Neural cell (in vitro differentiated cells): ENCODE data around the gene PKP2. TPM values are rescaled to one million over a fixed set of nuclear protein-coding genes. Genes with fewer than 3 reads are reported as not detected.

Experiments
- H2AFZ ChIP-seq: fragments of 200-600, 300-800 bp; sonication (generic), shearing (Covaris generic); 2 replicates; pipeline ENCODE4 v1.6.0; 2014; ENCODE audit warnings: low read depth, mild to moderate bottlenecking, antibody characterized with exemption, low read length, moderate library complexity
- H3F3A ChIP-seq: fragments of 200-600 bp; shearing (Covaris generic); 2 replicates; pipeline ENCODE4 v1.6.1; 2016; ENCODE audit warnings: mild to moderate bottlenecking, moderate library complexity, mixed read lengths, antibody characterized with exemption, low read length; ENCODE audit not compliant: insufficient read depth, poor library complexity, severe bottlenecking
- H3K27ac ChIP-seq: fragments of 200-600, 300-800 bp; sonication (generic), shearing (Covaris generic); 2 replicates; pipeline ENCODE4 v1.5.1; 2014; ENCODE audit warnings: mild to moderate bottlenecking, low read length, moderate library complexity
- H3K27me3 ChIP-seq: fragments of 300-800, 200-600 bp; sonication (generic), shearing (Covaris generic); 2 replicates; pipeline ENCODE4 v1.6.0; 2014; ENCODE audit warnings: mild to moderate bottlenecking, low read depth, low read length, moderate library complexity; ENCODE audit not compliant: insufficient read depth
- H3K36me3 ChIP-seq: fragments of 300-800, 200-600 bp; sonication (generic), shearing (Covaris generic); 2 replicates; pipeline ENCODE4 v1.5.1; 2014; ENCODE audit warnings: mild to moderate bottlenecking, antibody characterized with exemption, low read length, moderate library complexity; ENCODE audit not compliant: insufficient read depth
- H3K4me2 ChIP-seq: fragments of 300-800, 200-600 bp; sonication (generic), shearing (Covaris generic); 2 replicates; pipeline ENCODE4 v1.6.0; 2014; ENCODE audit warnings: mild to moderate bottlenecking, low read length
- H3K4me3 ChIP-seq: fragments of 300-800, 200-600 bp; sonication (generic), shearing (Covaris generic); 2 replicates; pipeline ENCODE4 v1.5.1; 2014; ENCODE audit warnings: mild to moderate bottlenecking, low read length, moderate library complexity
- H3K79me2 ChIP-seq: fragments of 200-600 bp; shearing (Covaris generic); replicated peaks from 2 replicates; pipeline ENCODE4 v1.6.0; 2014; ENCODE audit warnings: mild to moderate bottlenecking, low read length, moderate library complexity; ENCODE audit not compliant: insufficient read depth
- H3K9ac ChIP-seq: fragments of 300-800, 200-600 bp; sonication (generic), shearing (Covaris generic); 2 replicates; pipeline ENCODE4 v1.6.1; 2016; ENCODE audit warnings: mild to moderate bottlenecking, low read length, mixed read lengths
- H3K9me2 ChIP-seq: fragments of 200-600 bp; shearing (Covaris generic); 2 replicates; pipeline ENCODE4 v1.6.1; 2016; ENCODE audit warnings: mild to moderate bottlenecking, low read length, mixed read lengths; ENCODE audit not compliant: insufficient read depth
- H3K9me3 ChIP-seq: fragments of 200-600, 300-800 bp; sonication (generic), shearing (Covaris generic); 2 replicates; pipeline ENCODE4 v1.6.1; 2016; ENCODE audit warnings: mild to moderate bottlenecking, mixed run types, low read length, moderate library complexity, mixed read lengths
- H4K20me1 ChIP-seq: fragments of 200-600 bp; shearing (Covaris generic); 2 replicates; pipeline ENCODE4 v1.6.1; 2016; ENCODE audit warnings: mild to moderate bottlenecking, mixed run types; ENCODE audit not compliant: insufficient read depth
- EP300 ChIP-seq: fragments of 450-650 bp; conservative IDR thresholded peaks from 2 replicates; pipeline ENCODE4 v1.6.1; 2014; ENCODE audit warnings: antibody characterized with exemption, mild to moderate bottlenecking, moderate library complexity; ENCODE audit not compliant: poor library complexity, severe bottlenecking
- EZH2 ChIP-seq: fragments of 200-600, 300-800 bp; shearing (Covaris generic), sonication (generic); IDR thresholded peaks from 2 replicates; pipeline ENCODE4 v1.6.1; 2014; ENCODE audit warnings: antibody characterized with exemption, low read length, borderline replicate concordance, mild to moderate bottlenecking; ENCODE audit not compliant: insufficient read depth, poor library complexity, severe bottlenecking
- MXI1 ChIP-seq: fragments of 450-650 bp; conservative IDR thresholded peaks from 2 replicates; pipeline ENCODE4 v1.6.1; 2014; ENCODE audit warnings: antibody characterized with exemption, mild to moderate bottlenecking; ENCODE audit not compliant: poor library complexity, severe bottlenecking
- POLR2AphosphoS5 ChIP-seq: IDR thresholded peaks from 2 replicates; pipeline ENCODE4 v1.6.1; 2012
- RAD21 ChIP-seq: fragments of 450-650 bp; conservative IDR thresholded peaks from 2 replicates; pipeline ENCODE4 v1.6.1; 2014; ENCODE audit warnings: antibody characterized with exemption, mild to moderate bottlenecking, moderate library complexity
- SMC3 ChIP-seq: fragments of 450-650 bp; conservative IDR thresholded peaks from 2 replicates; pipeline ENCODE4 v1.6.1; 2014; ENCODE audit warnings: antibody characterized with exemption, mild to moderate bottlenecking, moderate library complexity; ENCODE audit not compliant: poor library complexity
- TAF1 ChIP-seq: IDR thresholded peaks from 2 replicates; pipeline ENCODE4 v1.6.1; 2012; ENCODE audit warnings: low read depth
- polyA plus RNA-seq: library from polyadenylated mRNA; depleted of rRNA; stranded (reverse); fragments of >200 nt; gene quantifications from 2 replicates; pipeline ENCODE4 v1.2.3, GENCODE V29; 2014
- TF ChIP-seq, protein P1 (sequence below): IDR thresholded peaks from 2 replicates; pipeline ENCODE4 v1.6.1; 2012; ENCODE audit warnings: borderline replicate concordance
- TF ChIP-seq, protein P2 (sequence below): fragments of 450-650 bp; IDR thresholded peaks from 2 replicates; pipeline ENCODE4 v1.5.1; 2014; ENCODE audit warnings: antibody characterized with exemption, mild to moderate bottlenecking, moderate library complexity; ENCODE audit not compliant: poor library complexity, severe bottlenecking

The PKP2 gene
- polyA plus RNA-seq, 1 donor from 2014 or later: 4.0 TPM

DNA sequence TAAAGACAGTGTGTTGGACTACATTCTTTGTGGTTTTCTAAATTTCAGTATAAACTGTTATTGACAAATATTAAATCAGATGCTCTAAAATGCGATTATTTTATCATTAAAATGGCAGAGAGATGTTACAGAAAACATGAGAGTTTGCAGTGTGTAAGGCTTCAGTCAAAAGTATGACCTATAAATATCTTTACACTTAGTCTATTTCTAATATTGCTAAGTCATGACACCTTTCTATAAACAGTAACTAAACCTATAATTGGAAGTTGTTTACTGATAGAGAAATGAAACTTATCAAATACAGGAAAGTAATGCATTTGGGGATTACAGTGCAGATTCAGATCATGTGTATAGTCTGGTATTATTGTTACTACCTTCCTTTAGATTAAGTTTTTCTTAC, 72.0 kb downstream of the PKP2 start:
- Histone ChIP-seq H3K9me2 (no peaks in the 10 kb centered on the region), H3F3A (no peaks in the 10 kb centered on the region), H3K27me3 (no peaks in the 10 kb centered on the region), H3K4me2 (no peak overlapping the region), H2AFZ (no peak overlapping the region), H4K20me1 (no peaks in the 10 kb centered on the region), H3K79me2 (no peaks in the 10 kb centered on the region), H3K36me3 (no peaks in the 10 kb centered on the region), H3K9ac (no peak overlapping the region), H3K9me3 (no peaks in the 10 kb centered on the region), H3K27ac (no peak overlapping the region), H3K4me3 (no peak overlapping the region)
- no peak for TF ChIP-seq POLR2AphosphoS5

DNA sequence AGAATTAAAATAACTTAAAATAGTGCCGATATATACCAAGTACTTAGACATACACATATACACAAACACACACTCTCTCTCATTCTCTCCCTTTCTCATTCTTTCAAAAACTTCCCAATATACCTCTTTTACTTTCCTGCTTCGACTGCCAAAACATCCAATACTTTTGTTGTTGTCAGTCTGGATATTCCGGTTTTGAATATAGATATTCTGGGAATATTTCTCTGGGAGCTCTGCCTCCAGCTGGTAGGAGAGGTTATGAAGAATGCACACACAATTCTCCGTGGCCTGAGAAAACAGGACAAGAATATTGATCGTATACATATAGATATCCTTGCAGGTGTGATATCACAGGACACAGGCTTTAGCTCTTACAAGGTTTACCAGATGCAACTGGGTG, 74.2 kb downstream of the PKP2 start:
- no peaks in the 10 kb centered on the region for H4K20me1 ChIP-seq
- H3K4me3 ChIP-seq: no peak overlapping the region
- H3K9me3 ChIP-seq: no peaks in the 10 kb centered on the region
- no peaks in the 10 kb centered on the region for H3K27me3 ChIP-seq
- H3K9me2 ChIP-seq: no peaks in the 10 kb centered on the region
- H3K9ac ChIP-seq: no peak overlapping the region
- H3F3A ChIP-seq: no peaks in the 10 kb centered on the region
- H3K79me2 ChIP-seq: no peaks in the 10 kb centered on the region
- no peak overlapping the region for H3K4me2 ChIP-seq
- H3K36me3 ChIP-seq: no peaks in the 10 kb centered on the region
- H3K27ac ChIP-seq: no peak overlapping the region
- H2AFZ ChIP-seq: no peak overlapping the region
- TF ChIP-seq POLR2AphosphoS5 (no peak), EZH2 (no peak), RAD21 (no peak), SMC3 (no peak), TAF1 (no peak), EP300 (no peak), MXI1 (no peak)
- TF ChIP-seq, protein P1, sequence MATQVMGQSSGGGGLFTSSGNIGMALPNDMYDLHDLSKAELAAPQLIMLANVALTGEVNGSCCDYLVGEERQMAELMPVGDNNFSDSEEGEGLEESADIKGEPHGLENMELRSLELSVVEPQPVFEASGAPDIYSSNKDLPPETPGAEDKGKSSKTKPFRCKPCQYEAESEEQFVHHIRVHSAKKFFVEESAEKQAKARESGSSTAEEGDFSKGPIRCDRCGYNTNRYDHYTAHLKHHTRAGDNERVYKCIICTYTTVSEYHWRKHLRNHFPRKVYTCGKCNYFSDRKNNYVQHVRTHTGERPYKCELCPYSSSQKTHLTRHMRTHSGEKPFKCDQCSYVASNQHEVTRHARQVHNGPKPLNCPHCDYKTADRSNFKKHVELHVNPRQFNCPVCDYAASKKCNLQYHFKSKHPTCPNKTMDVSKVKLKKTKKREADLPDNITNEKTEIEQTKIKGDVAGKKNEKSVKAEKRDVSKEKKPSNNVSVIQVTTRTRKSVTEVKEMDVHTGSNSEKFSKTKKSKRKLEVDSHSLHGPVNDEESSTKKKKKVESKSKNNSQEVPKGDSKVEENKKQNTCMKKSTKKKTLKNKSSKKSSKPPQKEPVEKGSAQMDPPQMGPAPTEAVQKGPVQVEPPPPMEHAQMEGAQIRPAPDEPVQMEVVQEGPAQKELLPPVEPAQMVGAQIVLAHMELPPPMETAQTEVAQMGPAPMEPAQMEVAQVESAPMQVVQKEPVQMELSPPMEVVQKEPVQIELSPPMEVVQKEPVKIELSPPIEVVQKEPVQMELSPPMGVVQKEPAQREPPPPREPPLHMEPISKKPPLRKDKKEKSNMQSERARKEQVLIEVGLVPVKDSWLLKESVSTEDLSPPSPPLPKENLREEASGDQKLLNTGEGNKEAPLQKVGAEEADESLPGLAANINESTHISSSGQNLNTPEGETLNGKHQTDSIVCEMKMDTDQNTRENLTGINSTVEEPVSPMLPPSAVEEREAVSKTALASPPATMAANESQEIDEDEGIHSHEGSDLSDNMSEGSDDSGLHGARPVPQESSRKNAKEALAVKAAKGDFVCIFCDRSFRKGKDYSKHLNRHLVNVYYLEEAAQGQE: no peak
- TF ChIP-seq, protein P2, sequence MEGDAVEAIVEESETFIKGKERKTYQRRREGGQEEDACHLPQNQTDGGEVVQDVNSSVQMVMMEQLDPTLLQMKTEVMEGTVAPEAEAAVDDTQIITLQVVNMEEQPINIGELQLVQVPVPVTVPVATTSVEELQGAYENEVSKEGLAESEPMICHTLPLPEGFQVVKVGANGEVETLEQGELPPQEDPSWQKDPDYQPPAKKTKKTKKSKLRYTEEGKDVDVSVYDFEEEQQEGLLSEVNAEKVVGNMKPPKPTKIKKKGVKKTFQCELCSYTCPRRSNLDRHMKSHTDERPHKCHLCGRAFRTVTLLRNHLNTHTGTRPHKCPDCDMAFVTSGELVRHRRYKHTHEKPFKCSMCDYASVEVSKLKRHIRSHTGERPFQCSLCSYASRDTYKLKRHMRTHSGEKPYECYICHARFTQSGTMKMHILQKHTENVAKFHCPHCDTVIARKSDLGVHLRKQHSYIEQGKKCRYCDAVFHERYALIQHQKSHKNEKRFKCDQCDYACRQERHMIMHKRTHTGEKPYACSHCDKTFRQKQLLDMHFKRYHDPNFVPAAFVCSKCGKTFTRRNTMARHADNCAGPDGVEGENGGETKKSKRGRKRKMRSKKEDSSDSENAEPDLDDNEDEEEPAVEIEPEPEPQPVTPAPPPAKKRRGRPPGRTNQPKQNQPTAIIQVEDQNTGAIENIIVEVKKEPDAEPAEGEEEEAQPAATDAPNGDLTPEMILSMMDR: no peak

DNA sequence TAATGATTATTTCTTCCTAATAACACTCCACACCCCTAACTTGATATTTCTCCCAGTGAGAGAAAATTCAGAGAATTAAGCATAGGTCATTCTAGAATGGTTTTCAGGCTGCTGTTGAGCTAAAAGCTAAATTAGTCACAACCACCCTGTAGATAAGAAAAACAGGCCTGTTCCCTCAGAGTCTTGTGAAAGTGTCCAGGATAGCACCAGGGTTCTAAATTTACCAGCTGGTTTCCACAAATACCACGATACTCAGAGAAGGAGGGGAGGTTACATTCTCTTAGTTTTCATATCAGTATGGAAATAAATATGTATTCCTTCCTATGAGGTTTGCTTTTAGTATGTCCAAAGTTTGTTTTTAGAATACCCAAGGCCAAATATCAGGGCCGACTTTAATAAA, 74.9 kb downstream of the PKP2 start:
- Histone ChIP-seq H2AFZ (no peak overlapping the region), H3K36me3 (no peaks in the 10 kb centered on the region), H3K4me2 (no peak overlapping the region), H3K27me3 (no peaks in the 10 kb centered on the region), H3K9ac (no peak overlapping the region), H3K9me2 (no peaks in the 10 kb centered on the region), H4K20me1 (no peaks in the 10 kb centered on the region), H3F3A (no peaks in the 10 kb centered on the region), H3K27ac (no peak overlapping the region), H3K79me2 (no peaks in the 10 kb centered on the region), H3K4me3 (no peak overlapping the region), H3K9me3 (no peaks in the 10 kb centered on the region)
- TF ChIP-seq EZH2 (no peak), MXI1 (no peak), RAD21 (no peak), EP300 (no peak), TAF1 (no peak), POLR2AphosphoS5 (no peak), SMC3 (no peak)
- TF ChIP-seq, protein P1: no peak
- TF ChIP-seq, protein P2: no peak
